Fibroblast of mammary gland (primary cell): Measurements from ENCODE around the gene LRP6.

Experiments used
- DNase-seq: peaks from one replicate; pipeline ENCODE4 v3.0.0-alpha.2; 2010; ENCODE audit warnings: low read depth
- H3K4me3 ChIP-seq: 2 replicates; pipeline ENCODE4 v1.5.1; 2011; ENCODE audit warnings: low read depth, mild to moderate bottlenecking, low read length, moderate library complexity; ENCODE audit not compliant: control insufficient read depth
- CTCF ChIP-seq: conservative IDR thresholded peaks from 2 replicates; pipeline ENCODE4 v1.5.1; 2011; ENCODE audit warnings: low read depth, low read length, inconsistent platforms; ENCODE audit not compliant: control insufficient read depth, insufficient read depth

Gene LRP6

DNA sequence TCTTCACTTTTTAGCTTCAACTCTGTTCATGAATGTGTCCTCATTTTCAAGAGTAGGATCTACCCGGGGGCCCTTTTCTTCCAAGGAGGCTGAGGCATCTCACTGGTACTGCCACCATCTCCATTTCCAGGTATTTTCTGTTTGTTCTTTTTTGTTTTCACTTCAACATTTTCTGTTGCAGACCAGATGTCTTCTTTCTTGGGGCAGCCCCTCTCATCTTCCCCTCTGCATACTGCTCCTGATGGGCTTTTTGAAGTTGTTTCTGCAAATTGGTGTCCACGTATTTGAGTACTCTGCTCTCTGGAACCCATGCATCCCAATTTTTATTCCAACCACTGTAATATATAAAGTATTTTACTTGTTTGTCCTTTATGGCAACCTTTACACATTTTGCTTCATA, 66.5 kb downstream of the LRP6 start:
- H3K4me3 ChIP-seq: no peak overlapping the region
- TF ChIP-seq CTCF: no peak
- no peak for DNase-seq

DNA sequence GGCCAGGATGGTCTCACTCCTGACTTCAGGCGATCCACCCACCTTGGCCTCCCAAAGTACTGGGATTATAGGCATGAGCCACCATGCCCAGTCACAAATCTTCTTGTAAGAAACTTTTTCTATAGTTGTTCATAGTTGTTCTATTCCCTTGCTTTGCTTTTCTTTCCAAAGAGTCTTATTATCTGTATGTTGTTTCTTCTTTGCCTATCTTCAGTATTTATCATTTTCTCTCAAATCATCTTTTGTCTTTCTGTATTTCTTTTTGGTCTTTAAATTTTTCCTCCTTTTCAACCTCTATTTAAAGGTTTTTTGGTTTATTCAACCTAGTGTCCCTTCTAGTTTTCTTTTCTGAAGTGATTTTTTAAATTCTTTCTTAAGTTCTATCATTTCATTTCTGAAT, 68.7 kb downstream of the LRP6 start:
- DNase-seq: no peak
- no peak for TF ChIP-seq CTCF

DNA sequence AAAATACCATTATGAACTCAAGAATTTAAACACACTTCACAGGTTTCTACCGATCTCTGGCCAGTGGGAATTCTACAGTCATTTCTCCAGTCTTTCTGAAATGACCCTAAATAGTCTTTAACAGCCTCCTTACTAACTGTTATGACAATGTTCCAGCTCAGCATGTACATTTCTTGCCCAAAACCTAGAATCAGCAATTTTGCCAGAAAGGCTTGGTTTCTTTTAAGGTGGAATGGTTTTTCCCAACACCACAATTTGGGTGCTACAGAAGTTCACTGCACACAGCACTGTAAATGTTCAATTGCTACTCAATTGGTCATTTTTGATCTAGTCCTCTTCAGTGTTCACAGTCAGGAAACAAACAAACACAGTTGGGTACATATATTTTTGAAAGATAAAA, 69.7 kb downstream of the LRP6 start:
- TF ChIP-seq CTCF: no peak
- H3K4me3 ChIP-seq: no peak overlapping the region
- DNase-seq: no peak

More for the DNA sequence above, 68.7 kb downstream of the LRP6 start:
- no peak overlapping the region for H3K4me3 ChIP-seq

GRCh38 chr12:12195516-12195915, 71.3 kb downstream of the LRP6 start:
- no peak for TF ChIP-seq CTCF
- DNase-seq: no peak
- no peak overlapping the region for H3K4me3 ChIP-seq

DNA sequence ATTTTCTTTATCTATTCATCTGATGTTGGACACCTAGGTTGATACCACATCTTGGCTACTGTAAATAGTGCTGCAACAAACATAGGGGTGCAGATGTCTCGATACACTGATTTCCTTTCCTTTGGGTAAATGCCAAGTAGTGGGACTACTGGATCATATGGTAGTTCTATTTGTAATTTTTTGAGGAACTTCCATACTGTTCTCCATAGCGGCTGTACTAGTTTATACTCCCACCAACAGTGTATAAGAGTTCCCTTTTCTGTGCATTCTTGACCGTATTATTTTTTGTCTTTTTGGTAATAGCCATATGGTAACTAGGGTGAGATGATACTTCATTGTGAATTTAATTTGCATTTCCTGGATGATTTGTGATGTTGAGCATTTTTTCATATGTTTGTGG, 71.8 kb downstream of the LRP6 start:
- H3K4me3 ChIP-seq: no peak overlapping the region
- TF ChIP-seq CTCF: no peak
- no peak for DNase-seq

DNA sequence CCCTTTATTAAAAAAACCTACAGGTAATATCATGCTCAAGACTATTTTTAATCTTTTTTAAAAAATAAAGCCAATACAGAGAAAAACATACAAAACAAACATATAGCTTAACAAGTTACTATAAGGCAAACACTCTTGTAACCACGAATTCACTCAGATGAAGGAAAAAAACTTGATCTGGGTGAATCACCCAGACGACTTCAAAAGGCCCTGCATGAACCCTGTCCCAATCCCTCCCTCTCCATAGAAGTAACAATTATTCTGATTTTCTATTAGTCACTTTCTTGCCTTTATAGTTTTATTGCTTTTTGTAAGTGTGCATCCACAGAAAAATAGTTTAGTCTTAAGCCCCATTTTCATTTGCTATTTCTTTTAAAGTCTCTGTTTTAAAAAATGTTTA, 72.6 kb downstream of the LRP6 start:
- peak; percentile 68 for DNase-seq
- no peak overlapping the region for H3K4me3 ChIP-seq
- no peak for TF ChIP-seq CTCF

- no peak for DNase-seq
- no peak overlapping the region for H3K4me3 ChIP-seq
- TF ChIP-seq CTCF: no peak
Measured at GRCh38 chr12:12191008-12191407, 75.8 kb downstream of the LRP6 start.
